DOHH2 (cell line): ENCODE measurements around the gene TMEM26.

ENCODE experiments used
- CTCF ChIP-seq: fragments of 200-600 bp; sonication (generic); IDR thresholded peaks from one replicate; pipeline ENCODE4 v1.5.1; 2014; ENCODE audit warnings: antibody characterized with exemption, mild to moderate bottlenecking, low read depth, low read length; ENCODE audit not compliant: poor library complexity, severe bottlenecking
- EZH2phosphoT487 ChIP-seq: fragments of 200-600 bp; sonication (generic); IDR thresholded peaks from 2 replicates; pipeline ENCODE4 v1.6.1; 2017; ENCODE audit warnings: borderline replicate concordance, mild to moderate bottlenecking, antibody characterized with exemption, low read length, moderate library complexity, mixed read lengths

GRCh38 chr10:61452151-61452651 lies 980 bp downstream of the TMEM26 start:
- no peak for TF ChIP-seq CTCF
- TF ChIP-seq EZH2phosphoT487: no peak
